Measurements from ENCODE around the gene ZFYVE21. TPM values are rescaled to one million over a fixed set of nuclear protein-coding genes. Genes with fewer than 3 reads are reported as not detected.

Gene ZFYVE21
- total RNA-seq, 1 experiment from 2014 or later = 59.7 TPM

GRCh38 chr14:103749860-103750259 lies 34.2 kb downstream of the ZFYVE21 start (continued):
- TF ChIP-seq ZNF425 (CRISPR knock-in tag; conservative IDR thresholded peaks at IDR 0.05) (no peak), EMX1 (CRISPR knock-in tag; IDR thresholded peaks at IDR 0.05) (no peak), USF1 (CRISPR knock-in tag; IDR thresholded peaks at IDR 0.05) (no peak), NR1H2 (CRISPR knock-in tag; IDR thresholded peaks at IDR 0.05) (no peak), GRHL2 (CRISPR knock-in tag; IDR thresholded peaks at IDR 0.05; ENCODE audit: insufficient replicate concordance, severe bottlenecking) (no peak), ATF3 (CRISPR knock-in tag; conservative IDR thresholded peaks at IDR 0.05) (no peak), ZNF317 (CRISPR knock-in tag; IDR thresholded peaks at IDR 0.05; ENCODE audit: borderline replicate concordance, low read depth) (no peak), PRRX2 (CRISPR knock-in tag; IDR thresholded peaks at IDR 0.05) (no peak), TEAD1 (CRISPR knock-in tag; IDR thresholded peaks at IDR 0.05) (no peak), ZNF416 (CRISPR knock-in tag; IDR thresholded peaks at IDR 0.05) (no peak), GTF2I (CRISPR knock-in tag; conservative IDR thresholded peaks at IDR 0.05) (no peak), KAT7 (CRISPR knock-in tag; IDR thresholded peaks at IDR 0.05; ENCODE audit: borderline replicate concordance) (no peak)

- Mint-ChIP-seq H3K4me3 (no peak overlapping the region), H3K9me3 (no peaks in the 10 kb centered on the region), H3K4me1 (peaks cover 6% of the 10 kb centered on the region; the same call in 1 of the 2 replicates), H3K36me3 (no peaks in the 10 kb centered on the region), H3K27ac (peak overlapping the region; percentile 57; the same call in 1 of the 2 replicates), H3K27me3 (ENCODE audit: low read depth) (no peaks in the 10 kb centered on the region; the same call in 1 of the 2 replicates)
- no peak for TF ChIP-seq NR2C2 (CRISPR knock-in tag; IDR thresholded peaks at IDR 0.05)
- no peak for TF ChIP-seq FOXP4 (CRISPR knock-in tag; IDR thresholded peaks at IDR 0.05)
- CTCF ChIA-PET = interaction anchor here (1.3 kb wide), 1 partner anchor 147 kb away, joined by 6 read pairs; no protein-coding TSS in a partner anchor
- POLR2A ChIA-PET = no interaction called here
- DNase-seq (ENCODE audit: low spot score) (no peak), ATAC-seq (no peak)
Observed at GRCh38 chr14:103753774-103754173, 38.2 kb downstream of the ZFYVE21 start.

- ChIA-PET CTCF (interaction anchor here (1.3 kb wide), 1 partner anchor 146 kb away, joined by 6 read pairs; no protein-coding TSS in a partner anchor), POLR2A (interaction anchor here (0.7 kb wide), 1 partner anchor 23 kb away, joined by 8 read pairs; no protein-coding TSS in a partner anchor)
- Mint-ChIP-seq H3K27ac (no peak overlapping the region), H3K9me3 (no peaks in the 10 kb centered on the region), H3K27me3 (ENCODE audit: low read depth) (no peaks in the 10 kb centered on the region; the same call in 1 of the 2 replicates), H3K4me3 (no peak overlapping the region), H3K4me1 (peaks cover 6% of the 10 kb centered on the region; the same call in 1 of the 2 replicates), H3K36me3 (no peaks in the 10 kb centered on the region)
- no peak for DNase-seq (ENCODE audit: low spot score)
- ATAC-seq = no peak
- TF ChIP-seq MYBL2 (CRISPR knock-in tag; IDR thresholded peaks at IDR 0.05) = no peak
- TF ChIP-seq STAT6 (CRISPR knock-in tag; conservative IDR thresholded peaks at IDR 0.05; ENCODE audit: low read depth) = no peak
- no peak for TF ChIP-seq CBFB (CRISPR knock-in tag; IDR thresholded peaks at IDR 0.05; ENCODE audit: low read depth)
- TF ChIP-seq ATF2 (CRISPR knock-in tag; IDR thresholded peaks at IDR 0.05; ENCODE audit: borderline replicate concordance, low read depth) = no peak
- no peak for TF ChIP-seq PRDM15 (CRISPR knock-in tag; IDR thresholded peaks at IDR 0.05)
- TF ChIP-seq MXD4 (CRISPR knock-in tag; IDR thresholded peaks at IDR 0.05; ENCODE audit: borderline replicate concordance) = no peak
- TF ChIP-seq FOXK1 (CRISPR knock-in tag; IDR thresholded peaks at IDR 0.05) = no peak
Observed at GRCh38 chr14:103755060-103755459, 39.5 kb downstream of the ZFYVE21 start.
